Liver (tissue), 3 donors: Measurements from ENCODE around the gene HNF4A.

ENCODE experiments used
- EGR1 ChIP-seq, 2 donors: IDR thresholded peaks; 2 replicates each; pipeline ENCODE4 v1.6.1; 2016 to 2018; ENCODE audit warnings: antibody characterized with exemption in 2 of 2, low read depth in 2 of 2
- TAF1 ChIP-seq: conservative IDR thresholded peaks from 2 replicates; pipeline ENCODE4 v1.6.1; 2016; ENCODE audit warnings: antibody characterized with exemption, mild to moderate bottlenecking
- TF ChIP-seq, protein P1 (sequence below): IDR thresholded peaks from 2 replicates; pipeline ENCODE4 v1.6.1; 2016; ENCODE audit warnings: antibody characterized with exemption, mild to moderate bottlenecking
- TF ChIP-seq, protein P2 (sequence below): fragments of 150-350 bp; IDR thresholded peaks from 2 replicates; pipeline ENCODE4 v1.5.1; 2017; ENCODE audit warnings: improper control_type of control experiment, low read depth, low read length; ENCODE audit not compliant: missing input control
- TF ChIP-seq, protein P3 (sequence below): IDR thresholded peaks from 2 replicates; pipeline ENCODE4 v1.6.1; 2016; ENCODE audit warnings: antibody characterized with exemption
- donor health status: healthy.
- donor health status: healthy.

DNA sequence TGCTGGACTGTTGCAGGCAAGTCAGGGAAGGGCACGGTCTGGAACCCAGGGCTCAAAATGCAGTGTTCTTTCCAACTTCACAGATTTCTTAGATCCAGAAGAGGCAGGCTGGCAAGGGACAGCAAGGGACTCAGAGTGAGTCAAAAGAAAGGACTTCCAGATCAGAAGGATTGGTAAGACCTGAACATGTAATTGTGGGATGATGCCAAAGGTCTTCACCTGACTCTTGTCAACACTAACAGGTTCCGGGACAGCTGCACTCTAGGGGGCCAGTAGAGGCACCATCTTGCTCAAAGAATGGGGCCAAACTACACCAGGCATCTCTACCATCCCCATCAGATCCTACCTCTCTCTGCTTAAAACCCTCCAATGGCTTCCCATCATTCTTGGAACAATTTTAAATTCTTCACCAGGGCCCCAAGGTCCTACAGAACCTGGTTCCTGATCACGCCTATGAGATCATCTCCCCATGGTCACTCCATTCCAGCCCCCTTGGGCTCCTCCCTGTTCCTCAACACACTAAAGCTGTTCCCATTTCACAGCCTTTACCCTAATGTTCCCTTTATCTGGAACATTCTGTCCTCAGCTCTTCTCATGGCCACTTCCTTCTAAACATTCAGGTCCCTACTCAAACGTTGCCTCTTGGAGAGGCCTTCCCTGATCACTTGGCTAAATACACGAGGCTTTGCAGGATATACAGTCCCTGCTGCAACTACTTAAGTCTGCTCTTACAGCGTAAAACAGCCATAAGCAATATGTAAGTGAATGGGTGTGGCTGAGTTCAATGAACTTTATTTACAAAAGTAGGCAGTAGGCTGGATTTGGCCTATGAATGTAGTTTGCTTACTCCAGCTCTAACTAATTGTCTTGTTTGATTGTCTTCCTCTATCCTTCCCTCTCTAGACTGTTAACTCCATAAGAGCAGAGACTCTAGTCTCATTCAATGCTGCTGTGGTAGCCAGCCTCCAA lies 90.5 kb downstream of the HNF4A start:
- TF ChIP-seq, protein P1, sequence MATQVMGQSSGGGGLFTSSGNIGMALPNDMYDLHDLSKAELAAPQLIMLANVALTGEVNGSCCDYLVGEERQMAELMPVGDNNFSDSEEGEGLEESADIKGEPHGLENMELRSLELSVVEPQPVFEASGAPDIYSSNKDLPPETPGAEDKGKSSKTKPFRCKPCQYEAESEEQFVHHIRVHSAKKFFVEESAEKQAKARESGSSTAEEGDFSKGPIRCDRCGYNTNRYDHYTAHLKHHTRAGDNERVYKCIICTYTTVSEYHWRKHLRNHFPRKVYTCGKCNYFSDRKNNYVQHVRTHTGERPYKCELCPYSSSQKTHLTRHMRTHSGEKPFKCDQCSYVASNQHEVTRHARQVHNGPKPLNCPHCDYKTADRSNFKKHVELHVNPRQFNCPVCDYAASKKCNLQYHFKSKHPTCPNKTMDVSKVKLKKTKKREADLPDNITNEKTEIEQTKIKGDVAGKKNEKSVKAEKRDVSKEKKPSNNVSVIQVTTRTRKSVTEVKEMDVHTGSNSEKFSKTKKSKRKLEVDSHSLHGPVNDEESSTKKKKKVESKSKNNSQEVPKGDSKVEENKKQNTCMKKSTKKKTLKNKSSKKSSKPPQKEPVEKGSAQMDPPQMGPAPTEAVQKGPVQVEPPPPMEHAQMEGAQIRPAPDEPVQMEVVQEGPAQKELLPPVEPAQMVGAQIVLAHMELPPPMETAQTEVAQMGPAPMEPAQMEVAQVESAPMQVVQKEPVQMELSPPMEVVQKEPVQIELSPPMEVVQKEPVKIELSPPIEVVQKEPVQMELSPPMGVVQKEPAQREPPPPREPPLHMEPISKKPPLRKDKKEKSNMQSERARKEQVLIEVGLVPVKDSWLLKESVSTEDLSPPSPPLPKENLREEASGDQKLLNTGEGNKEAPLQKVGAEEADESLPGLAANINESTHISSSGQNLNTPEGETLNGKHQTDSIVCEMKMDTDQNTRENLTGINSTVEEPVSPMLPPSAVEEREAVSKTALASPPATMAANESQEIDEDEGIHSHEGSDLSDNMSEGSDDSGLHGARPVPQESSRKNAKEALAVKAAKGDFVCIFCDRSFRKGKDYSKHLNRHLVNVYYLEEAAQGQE, result no peak
- TF ChIP-seq, protein P2, sequence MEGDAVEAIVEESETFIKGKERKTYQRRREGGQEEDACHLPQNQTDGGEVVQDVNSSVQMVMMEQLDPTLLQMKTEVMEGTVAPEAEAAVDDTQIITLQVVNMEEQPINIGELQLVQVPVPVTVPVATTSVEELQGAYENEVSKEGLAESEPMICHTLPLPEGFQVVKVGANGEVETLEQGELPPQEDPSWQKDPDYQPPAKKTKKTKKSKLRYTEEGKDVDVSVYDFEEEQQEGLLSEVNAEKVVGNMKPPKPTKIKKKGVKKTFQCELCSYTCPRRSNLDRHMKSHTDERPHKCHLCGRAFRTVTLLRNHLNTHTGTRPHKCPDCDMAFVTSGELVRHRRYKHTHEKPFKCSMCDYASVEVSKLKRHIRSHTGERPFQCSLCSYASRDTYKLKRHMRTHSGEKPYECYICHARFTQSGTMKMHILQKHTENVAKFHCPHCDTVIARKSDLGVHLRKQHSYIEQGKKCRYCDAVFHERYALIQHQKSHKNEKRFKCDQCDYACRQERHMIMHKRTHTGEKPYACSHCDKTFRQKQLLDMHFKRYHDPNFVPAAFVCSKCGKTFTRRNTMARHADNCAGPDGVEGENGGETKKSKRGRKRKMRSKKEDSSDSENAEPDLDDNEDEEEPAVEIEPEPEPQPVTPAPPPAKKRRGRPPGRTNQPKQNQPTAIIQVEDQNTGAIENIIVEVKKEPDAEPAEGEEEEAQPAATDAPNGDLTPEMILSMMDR, result no peak
- no peak for TF ChIP-seq TAF1
- TF ChIP-seq EGR1 (IDR thresholded peaks at IDR 0.05; ENCODE audit: low read depth in 2 of 2), result no peak
- TF ChIP-seq, protein P3, sequence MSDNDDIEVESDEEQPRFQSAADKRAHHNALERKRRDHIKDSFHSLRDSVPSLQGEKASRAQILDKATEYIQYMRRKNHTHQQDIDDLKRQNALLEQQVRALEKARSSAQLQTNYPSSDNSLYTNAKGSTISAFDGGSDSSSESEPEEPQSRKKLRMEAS, result no peak
